Measurements from ENCODE around the gene PHF21A.

The PHF21A gene

DNA sequence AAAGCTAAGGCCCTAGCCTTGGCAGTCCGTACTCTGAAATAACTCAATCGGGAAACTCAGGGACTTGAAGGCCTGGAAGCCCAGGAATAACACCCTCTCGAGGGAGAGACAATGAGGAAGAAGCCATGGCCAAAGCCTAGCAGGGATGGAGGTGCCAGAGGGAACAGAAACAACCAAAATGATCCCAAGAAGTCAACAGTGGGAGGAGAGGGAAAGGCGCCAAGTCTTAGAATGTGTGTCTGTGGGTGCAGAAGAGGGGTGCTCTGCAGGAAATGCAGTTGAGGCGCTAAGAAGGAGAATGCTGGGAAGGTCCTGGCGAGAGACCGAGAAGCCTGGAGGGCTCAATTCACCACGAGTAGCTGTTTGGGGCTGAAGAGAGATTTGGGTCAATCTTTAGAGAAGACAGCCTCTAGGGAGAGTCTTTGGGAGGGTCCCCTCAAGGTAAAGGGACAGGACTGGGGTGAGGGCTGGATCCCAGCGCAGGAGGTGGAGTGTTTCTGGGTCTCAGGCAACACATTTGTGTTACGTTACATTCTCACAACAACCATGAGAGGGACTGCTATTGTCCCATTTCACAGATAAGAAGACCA is 236.6 kb downstream of the PHF21A start:
- H3K4me3 ChIP-seq (ENCODE audit: low read length), result peak overlapping the region; percentile 73
- H2AFZ ChIP-seq (ENCODE audit: low read depth, low read length), result no peak overlapping the region
- H3K79me2 ChIP-seq (ENCODE audit: low read length), result no peaks in the 10 kb centered on the region
- H3K9me3 ChIP-seq (ENCODE audit: insufficient read depth, low read length), result no peaks in the 10 kb centered on the region
- TF ChIP-seq, protein P1, sequence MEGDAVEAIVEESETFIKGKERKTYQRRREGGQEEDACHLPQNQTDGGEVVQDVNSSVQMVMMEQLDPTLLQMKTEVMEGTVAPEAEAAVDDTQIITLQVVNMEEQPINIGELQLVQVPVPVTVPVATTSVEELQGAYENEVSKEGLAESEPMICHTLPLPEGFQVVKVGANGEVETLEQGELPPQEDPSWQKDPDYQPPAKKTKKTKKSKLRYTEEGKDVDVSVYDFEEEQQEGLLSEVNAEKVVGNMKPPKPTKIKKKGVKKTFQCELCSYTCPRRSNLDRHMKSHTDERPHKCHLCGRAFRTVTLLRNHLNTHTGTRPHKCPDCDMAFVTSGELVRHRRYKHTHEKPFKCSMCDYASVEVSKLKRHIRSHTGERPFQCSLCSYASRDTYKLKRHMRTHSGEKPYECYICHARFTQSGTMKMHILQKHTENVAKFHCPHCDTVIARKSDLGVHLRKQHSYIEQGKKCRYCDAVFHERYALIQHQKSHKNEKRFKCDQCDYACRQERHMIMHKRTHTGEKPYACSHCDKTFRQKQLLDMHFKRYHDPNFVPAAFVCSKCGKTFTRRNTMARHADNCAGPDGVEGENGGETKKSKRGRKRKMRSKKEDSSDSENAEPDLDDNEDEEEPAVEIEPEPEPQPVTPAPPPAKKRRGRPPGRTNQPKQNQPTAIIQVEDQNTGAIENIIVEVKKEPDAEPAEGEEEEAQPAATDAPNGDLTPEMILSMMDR (IDR thresholded peaks at IDR 0.05; ENCODE audit: low read depth, low read length), result no peak
- no peak for TF ChIP-seq EZH2phosphoT487 (IDR thresholded peaks at IDR 0.05; ENCODE audit: low read depth)
- no peak overlapping the region for H3K9ac ChIP-seq (ENCODE audit: low read length)
- peak overlapping the region; percentile 73 for H3K4me2 ChIP-seq (ENCODE audit: low read length)
- no peaks in the 10 kb centered on the region for H3K27me3 ChIP-seq (ENCODE audit: low read depth, low read length)
- peaks cover 32% of the 10 kb centered on the region for H4K20me1 ChIP-seq (ENCODE audit: insufficient read depth, low read length)
- no peaks in the 10 kb centered on the region for H3K4me1 ChIP-seq (ENCODE audit: low read length)
- H3K27ac ChIP-seq (ENCODE audit: low read length), result no peak overlapping the region
- H3K36me3 ChIP-seq (replicated peaks; ENCODE audit: low read depth, low read length), result peaks cover 19% of the 10 kb centered on the region

Data from OCI-LY3 (cell line).